A673 (cell line): ENCODE results near the gene RETREG3. TPM values are rescaled to one million over a fixed set of nuclear protein-coding genes. Genes with fewer than 3 reads are reported as not detected.

ENCODE experiments used
- Bru-seq: library from RNA; stranded (reverse); fragments of 400-500 nt; gene quantifications from one replicate; lab custom pipeline; 2021; lab: Mats Ljungman, UMichigan
- BruChase-seq, 2 experiments: library from RNA; stranded (reverse); fragments of 400-500 nt; gene quantifications; one replicate each; lab custom pipeline; 2021; lab: Mats Ljungman, UMichigan
- BruUV-seq: library from RNA; stranded (reverse); fragments of 400-500 nt; replicated peaks from 2 replicates; lab custom pipeline; 2021; lab: Mats Ljungman, UMichigan
- CTCF ChIA-PET: fragments of 300-600 bp; sonication (Branson Sonifier 250); formaldehyde crosslinking; loops from one replicate; lab custom pipeline; 2022; ENCODE audit warnings: antibody characterized with exemption; lab: Charles Lee
- POLR2A ChIA-PET: fragments of 300-600 bp; sonication (Branson Sonifier 250); formaldehyde crosslinking; loops from one replicate; lab custom pipeline; 2022; ENCODE audit warnings: antibody characterized with exemption; ENCODE audit not compliant: low non-redundant PET; lab: Charles Lee
- DNase-seq: peaks from one replicate; pipeline ENCODE4 v3.0.0-alpha.2; 2015; ENCODE audit warnings: low spot score
- H3K27ac ChIP-seq: fragments of 200-600 bp; sonication (generic); 2 replicates; pipeline ENCODE4 v1.5.1; 2016; ENCODE audit warnings: mixed run types, low read depth, mild to moderate bottlenecking, mixed read lengths, antibody characterized with exemption, low read length; ENCODE audit not compliant: poor library complexity, severe bottlenecking
- H3K27me3 ChIP-seq: fragments of 200-600 bp; sonication (generic); replicated peaks from 2 replicates; pipeline ENCODE4 v1.6.1; 2017; ENCODE audit warnings: mixed run types, low read depth, mild to moderate bottlenecking, mixed read lengths, antibody characterized with exemption, low read length; ENCODE audit not compliant: insufficient read depth, poor library complexity
- H3K36me3 ChIP-seq: fragments of 200-600 bp; sonication (generic); 2 replicates; pipeline ENCODE4 v1.6.1; 2016; ENCODE audit warnings: mixed run types, mild to moderate bottlenecking, mixed read lengths, antibody characterized with exemption, low read length; ENCODE audit not compliant: insufficient read depth, poor library complexity, severe bottlenecking
- H3K4me1 ChIP-seq: fragments of 200-600 bp; sonication (generic); 2 replicates; pipeline ENCODE4 v1.6.1; 2017; ENCODE audit warnings: mixed run types, mild to moderate bottlenecking, mixed read lengths, antibody characterized with exemption, low read length; ENCODE audit not compliant: insufficient read depth, poor library complexity, severe bottlenecking
- H3K4me3 ChIP-seq: fragments of 200-600 bp; sonication (generic); 2 replicates; pipeline ENCODE4 v1.5.1; 2016; ENCODE audit warnings: low read depth, mixed run types, mild to moderate bottlenecking, mixed read lengths, low read length; ENCODE audit not compliant: poor library complexity, severe bottlenecking
- H3K9me3 ChIP-seq: fragments of 200-600 bp; sonication (generic); 2 replicates; pipeline ENCODE4 v1.6.1; 2016; ENCODE audit warnings: mixed run types, low read depth, mild to moderate bottlenecking, mixed read lengths, antibody characterized with exemption, low read length; ENCODE audit not compliant: poor library complexity, severe bottlenecking
- CTCF ChIP-seq: fragments of 300-800, 200-600 bp; sonication (generic); conservative IDR thresholded peaks from 2 replicates; pipeline ENCODE4 v1.5.1; 2017; ENCODE audit warnings: low read depth, mild to moderate bottlenecking, antibody characterized with exemption, low read length, moderate library complexity, mixed read lengths
- EZH2 ChIP-seq: fragments of 200-600 bp; sonication (generic); IDR thresholded peaks from 2 replicates; pipeline ENCODE4 v1.6.1; 2017; ENCODE audit warnings: borderline replicate concordance, low read depth, mild to moderate bottlenecking, mixed read lengths, antibody characterized with exemption, low read length; ENCODE audit not compliant: poor library complexity, severe bottlenecking
- intact Hi-C: fragments of 100-400 bp; cut with micrococcal nuclease; formaldehyde crosslinking; loops from one replicate; pipeline ENCODE4 v1.10.0; 2022; ENCODE audit not compliant: unreplicated experiment
- long read RNA-seq: library from polyadenylated mRNA; stranded (forward); transcript quantifications from one replicate; pipeline ENCODE4 v2.0.0, GENCODE V29; 2022
- total RNA-seq: library from RNA; stranded (reverse); gene quantifications from 2 replicates; pipeline ENCODE4 v1.2.3, GENCODE V29; 2021

The RETREG3 gene
- total RNA-seq (23.2 and 30.0 TPM in 2 replicates), Bru-seq, nascent RNA (percentile 62 among the genes with signal in this experiment), BruChase-seq, experiment 1, labeled RNA remaining after a 2-hour chase (percentile 69 among the genes with signal in this experiment), BruChase-seq, experiment 2, labeled RNA remaining after a 6-hour chase (percentile 74 among the genes with signal in this experiment)
- long read RNA-seq, transcript RETREG3-201 (9 exons, 3,759 nt): major isoform, 7 of 19 reads
- long read RNA-seq, partial matches to known transcripts: 1 of 19 reads
- long read RNA-seq, other reads (novel, unspliced or antisense): 8 of 19 reads

GRCh38 chr17:42609182-42609813 is at the start of gene RETREG3, which contains the start of gene TUBG1:
Gene RETREG3, minus strand, starts transcription at chr17:42609374. Its CDS starts 50 bp downstream, at chr17:42609324.
Gene TUBG1, plus strand, starts transcription at chr17:42609683. Its CDS starts 55 bp downstream, at chr17:42609738.
- Histone ChIP-seq H3K27ac (peak within 1 kb of the TSS; percentile 84), H3K36me3 (no peaks in the 10 kb centered on the region), H3K9me3 (no peaks in the 10 kb centered on the region), H3K27me3 (no peaks in the 10 kb centered on the region), H3K4me3 (peak within 1 kb of the TSS; percentile 82), H3K4me1 (no peaks in the 10 kb centered on the region)
- intact Hi-C loops: loop anchor here (2.0 kb wide), 1 partner anchor 68 kb away; the partner anchor contains the start of gene PLEKHH3
- DNase-seq: peak; percentile 96
- POLR2A ChIA-PET: no interaction called here
- CTCF ChIA-PET: interaction anchor here (0.5 kb wide), 1 partner anchor 394 kb away, joined by 5 read pairs; no protein-coding TSS in a partner anchor
- no peak for TF ChIP-seq EZH2
- no peak for TF ChIP-seq CTCF
- no TSS peak for BruUV-seq

GRCh38 chr17:42657824-42658588 is 48.8 kb upstream of the RETREG3 start:
- POLR2A ChIA-PET: no interaction called here
- intact Hi-C loops: no loop called here
- no peaks in the 10 kb centered on the region for H3K27me3 ChIP-seq
- DNase-seq: no peak
- peaks cover 4% of the 10 kb centered on the region for H3K4me1 ChIP-seq
- no peaks in the 10 kb centered on the region for H3K36me3 ChIP-seq
- no peaks in the 10 kb centered on the region for H3K9me3 ChIP-seq
- BruUV-seq: no TSS peak
- CTCF ChIA-PET: interaction anchor here (1.1 kb wide), 1 partner anchor 80 kb away, joined by 3 read pairs; no protein-coding TSS in a partner anchor
- H3K4me3 ChIP-seq: no peak overlapping the region
- no peak for TF ChIP-seq EZH2
- no peak for TF ChIP-seq CTCF
- no peak overlapping the region for H3K27ac ChIP-seq

GRCh38 chr17:42655528-42655927 is 46.4 kb upstream of the RETREG3 start:
- no TSS peak for BruUV-seq
- DNase-seq: no peak
- POLR2A ChIA-PET: no interaction called here
- Histone ChIP-seq H3K36me3 (no peaks in the 10 kb centered on the region), H3K4me3 (no peak overlapping the region), H3K27me3 (no peaks in the 10 kb centered on the region), H3K27ac (no peak overlapping the region), H3K4me1 (peaks cover 4% of the 10 kb centered on the region), H3K9me3 (no peaks in the 10 kb centered on the region)
- TF ChIP-seq EZH2 (no peak), CTCF (no peak)
- CTCF ChIA-PET: no interaction called here
- intact Hi-C loops: no loop called here
